SJSA1 (cell line): ENCODE measurements around the gene WDR19. TPM values are rescaled to one million over a fixed set of nuclear protein-coding genes. Genes with fewer than 3 reads are reported as not detected.

Source experiments
- DNase-seq, 2 experiments: peaks; one replicate each; pipeline ENCODE4 v3.0.0-alpha.2; 2015 to 2020; ENCODE audit warnings: low spot score in 2 of 2, low read depth in 1 of 2
- H3K27ac ChIP-seq: fragments of 250-450 bp; sonication (Bioruptor Pico); 2 replicates; pipeline ENCODE4 v1.5.1; 2020; ENCODE audit warnings: mild to moderate bottlenecking, moderate library complexity
- H3K27me3 ChIP-seq: fragments of 250-450 bp; sonication (Bioruptor Pico); replicated peaks from 2 replicates; pipeline ENCODE4 v1.5.1; 2020; ENCODE audit warnings: mild to moderate bottlenecking, moderate library complexity
- H3K36me3 ChIP-seq: fragments of 250-450 bp; sonication (Bioruptor Pico); 2 replicates; pipeline ENCODE4 v1.5.1; 2020; ENCODE audit warnings: mild to moderate bottlenecking
- H3K4me1 ChIP-seq: fragments of 250-450 bp; sonication (Bioruptor Pico); replicated peaks from 2 replicates; pipeline ENCODE4 v1.6.1; 2021; ENCODE audit warnings: mild to moderate bottlenecking
- H3K4me3 ChIP-seq: fragments of 250-450 bp; sonication (Bioruptor Pico); 2 replicates; pipeline ENCODE4 v1.5.1; 2020; ENCODE audit warnings: mild to moderate bottlenecking
- H3K9me3 ChIP-seq: fragments of 250-450 bp; sonication (Bioruptor Pico); replicated peaks from 2 replicates; pipeline ENCODE4 v1.5.1; 2020; ENCODE audit warnings: mild to moderate bottlenecking
- total RNA-seq: library from RNA; depleted of rRNA; stranded (reverse); fragments of >200 nt; shearing (Covaris generic); gene quantifications from 2 replicates; pipeline ENCODE4 v1.2.3, GENCODE V29; 2014

The WDR19 gene
- total RNA-seq, 1 experiment from 2014 or later = 11.1 TPM

- no peak overlapping the region for H3K27ac ChIP-seq
- no peaks in the 10 kb centered on the region for H3K9me3 ChIP-seq
- no peaks in the 10 kb centered on the region for H3K4me1 ChIP-seq
- H3K36me3 ChIP-seq = no peaks in the 10 kb centered on the region
- no peak for DNase-seq
- H3K4me3 ChIP-seq = peak overlapping the region; percentile 7; the same call in 1 of the 2 replicates
- no peaks in the 10 kb centered on the region for H3K27me3 ChIP-seq
Observed at GRCh38 chr4:39181520-39181904, 817 bp upstream of the WDR19 start.

- H3K4me1 ChIP-seq = no peaks in the 10 kb centered on the region
- no peak overlapping the region for H3K27ac ChIP-seq
- H3K36me3 ChIP-seq = no peaks in the 10 kb centered on the region
- H3K27me3 ChIP-seq = no peaks in the 10 kb centered on the region
- no peaks in the 10 kb centered on the region for H3K9me3 ChIP-seq
- no peak for DNase-seq
- H3K4me3 ChIP-seq = no peak overlapping the region
Observed at GRCh38 chr4:39201963-39202362, 19.6 kb downstream of the WDR19 start.

GRCh38 chr4:39204543-39204942 lies 22.2 kb downstream of the WDR19 start:
- no peaks in the 10 kb centered on the region for H3K4me1 ChIP-seq
- H3K27ac ChIP-seq = no peak overlapping the region
- H3K4me3 ChIP-seq = no peak overlapping the region
- H3K9me3 ChIP-seq = no peaks in the 10 kb centered on the region
- no peaks in the 10 kb centered on the region for H3K27me3 ChIP-seq
- no peak for DNase-seq
- no peaks in the 10 kb centered on the region for H3K36me3 ChIP-seq

DNA sequence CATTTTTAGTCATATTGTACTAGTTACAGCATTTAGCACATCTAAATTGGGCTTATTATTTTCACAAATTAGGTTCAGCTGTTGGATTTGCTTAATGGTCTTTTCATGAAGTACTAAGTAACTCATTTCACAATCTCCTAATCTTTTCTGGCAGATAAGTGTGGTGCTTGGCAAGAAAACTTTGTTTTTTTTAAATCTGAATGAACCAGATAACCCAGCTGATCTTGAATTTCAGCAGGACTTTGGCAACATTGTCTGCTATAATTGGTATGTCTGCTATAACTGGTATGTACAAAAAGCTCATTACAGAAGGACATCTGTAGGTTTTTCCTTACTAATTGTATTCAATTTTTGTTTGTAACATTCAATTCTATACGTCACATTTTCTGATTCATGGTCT lies 22.7 kb downstream of the WDR19 start:
- no peak overlapping the region for H3K27ac ChIP-seq
- no peak overlapping the region for H3K4me3 ChIP-seq
- no peaks in the 10 kb centered on the region for H3K36me3 ChIP-seq
- no peaks in the 10 kb centered on the region for H3K4me1 ChIP-seq
- H3K27me3 ChIP-seq = no peaks in the 10 kb centered on the region
- no peaks in the 10 kb centered on the region for H3K9me3 ChIP-seq
- DNase-seq = no peak

GRCh38 chr4:39205476-39205875 lies 23.1 kb downstream of the WDR19 start:
- H3K4me3 ChIP-seq = no peak overlapping the region
- no peaks in the 10 kb centered on the region for H3K27me3 ChIP-seq
- no peaks in the 10 kb centered on the region for H3K9me3 ChIP-seq
- H3K27ac ChIP-seq = no peak overlapping the region
- no peak for DNase-seq
- H3K4me1 ChIP-seq = no peaks in the 10 kb centered on the region
- H3K36me3 ChIP-seq = no peaks in the 10 kb centered on the region

DNA sequence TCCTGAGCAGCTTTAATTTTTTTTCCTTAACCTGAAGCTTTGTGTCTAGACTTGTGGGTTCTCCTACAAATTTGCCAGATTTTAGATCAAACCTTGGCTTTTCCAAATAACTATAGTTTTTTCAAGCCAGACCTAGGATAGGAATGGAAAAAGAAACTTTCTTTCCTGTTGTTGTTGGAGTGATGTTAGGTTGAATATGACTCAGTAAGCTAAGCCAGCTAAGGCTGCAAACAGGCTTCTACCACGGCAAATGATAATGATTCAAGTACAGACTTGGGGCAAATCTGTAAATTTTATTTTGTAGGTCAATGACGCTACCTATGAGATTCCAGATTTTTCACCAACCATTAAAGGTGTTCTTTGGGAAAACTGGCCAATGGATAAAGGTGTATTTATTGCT lies 45.6 kb downstream of the WDR19 start:
- H3K4me1 ChIP-seq = no peaks in the 10 kb centered on the region
- no peaks in the 10 kb centered on the region for H3K36me3 ChIP-seq
- no peak overlapping the region for H3K27ac ChIP-seq
- H3K27me3 ChIP-seq = no peaks in the 10 kb centered on the region
- no peak for DNase-seq
- no peaks in the 10 kb centered on the region for H3K9me3 ChIP-seq
- no peak overlapping the region for H3K4me3 ChIP-seq

- no peak overlapping the region for H3K4me3 ChIP-seq
- no peaks in the 10 kb centered on the region for H3K4me1 ChIP-seq
- no peaks in the 10 kb centered on the region for H3K9me3 ChIP-seq
- no peaks in the 10 kb centered on the region for H3K36me3 ChIP-seq
- DNase-seq = no peak
- no peaks in the 10 kb centered on the region for H3K27me3 ChIP-seq
- H3K27ac ChIP-seq = no peak overlapping the region
Observed at GRCh38 chr4:39228377-39228776, 46.0 kb downstream of the WDR19 start.

DNA sequence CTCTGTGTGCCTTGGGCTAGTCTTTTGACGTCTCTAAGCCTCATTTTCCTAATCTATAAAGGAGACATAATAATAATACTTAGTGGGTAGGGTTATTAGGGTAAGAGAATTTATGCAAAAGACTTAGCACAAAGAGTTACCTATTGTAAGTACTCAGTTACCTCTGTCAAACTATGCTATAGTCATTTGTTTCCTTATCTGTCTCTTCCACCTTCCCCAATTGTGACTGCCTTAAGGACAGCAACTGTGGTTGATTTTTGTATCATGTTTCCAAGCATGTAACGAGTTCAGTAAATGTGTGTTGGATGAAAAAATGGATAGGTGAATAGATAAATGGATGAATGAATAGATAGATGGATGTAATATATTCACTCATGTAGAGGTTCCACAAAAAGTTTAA lies 48.1 kb downstream of the WDR19 start:
- Histone ChIP-seq H3K4me1 (no peaks in the 10 kb centered on the region), H3K27ac (no peak overlapping the region), H3K27me3 (no peaks in the 10 kb centered on the region), H3K4me3 (no peak overlapping the region), H3K9me3 (no peaks in the 10 kb centered on the region), H3K36me3 (no peaks in the 10 kb centered on the region)
- DNase-seq = no peak

- no peak for DNase-seq
- H3K27me3 ChIP-seq = no peaks in the 10 kb centered on the region
- H3K4me1 ChIP-seq = no peaks in the 10 kb centered on the region
- H3K36me3 ChIP-seq = no peaks in the 10 kb centered on the region
- no peak overlapping the region for H3K27ac ChIP-seq
- no peaks in the 10 kb centered on the region for H3K9me3 ChIP-seq
- no peak overlapping the region for H3K4me3 ChIP-seq
Observed at GRCh38 chr4:39231660-39232059, 49.3 kb downstream of the WDR19 start.

- Histone ChIP-seq H3K27me3 (no peaks in the 10 kb centered on the region), H3K9me3 (no peaks in the 10 kb centered on the region), H3K4me1 (no peaks in the 10 kb centered on the region), H3K27ac (no peak overlapping the region), H3K36me3 (no peaks in the 10 kb centered on the region), H3K4me3 (no peak overlapping the region)
- no peak for DNase-seq
Observed at GRCh38 chr4:39232100-39232499, 49.8 kb downstream of the WDR19 start.

GRCh38 chr4:39233114-39233513 lies 50.8 kb downstream of the WDR19 start:
- no peaks in the 10 kb centered on the region for H3K27me3 ChIP-seq
- H3K4me1 ChIP-seq = no peaks in the 10 kb centered on the region
- H3K27ac ChIP-seq = no peak overlapping the region
- DNase-seq = no peak
- no peak overlapping the region for H3K4me3 ChIP-seq
- H3K36me3 ChIP-seq = no peaks in the 10 kb centered on the region
- H3K9me3 ChIP-seq = no peaks in the 10 kb centered on the region

- no peak overlapping the region for H3K4me3 ChIP-seq
- H3K4me1 ChIP-seq = no peaks in the 10 kb centered on the region
- DNase-seq = no peak
- no peaks in the 10 kb centered on the region for H3K36me3 ChIP-seq
- H3K9me3 ChIP-seq = no peaks in the 10 kb centered on the region
- no peaks in the 10 kb centered on the region for H3K27me3 ChIP-seq
- H3K27ac ChIP-seq = no peak overlapping the region
Observed at GRCh38 chr4:39233783-39234182, 51.5 kb downstream of the WDR19 start.

DNA sequence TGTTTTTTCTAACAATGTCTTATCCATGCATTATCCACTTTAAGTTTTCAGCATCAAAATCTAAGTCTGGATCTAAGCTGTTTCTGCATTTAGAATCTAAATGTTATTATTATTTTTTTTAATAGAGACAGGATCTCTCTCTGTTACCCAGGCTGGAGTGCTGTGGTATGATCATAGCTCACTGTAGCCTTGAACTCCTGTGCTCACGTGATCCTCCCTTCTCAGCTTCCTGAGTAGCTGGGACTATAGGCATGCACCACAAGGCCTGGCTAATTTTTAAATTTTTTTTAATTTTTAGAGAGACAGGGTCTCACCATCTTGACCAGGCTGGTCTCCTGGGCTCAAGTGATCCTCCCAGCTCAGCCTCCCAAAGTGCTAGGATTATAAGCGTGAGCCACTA lies 52.7 kb downstream of the WDR19 start:
- Histone ChIP-seq H3K4me3 (no peak overlapping the region), H3K27me3 (no peaks in the 10 kb centered on the region), H3K4me1 (no peaks in the 10 kb centered on the region), H3K9me3 (no peaks in the 10 kb centered on the region), H3K36me3 (no peaks in the 10 kb centered on the region), H3K27ac (no peak overlapping the region)
- no peak for DNase-seq

GRCh38 chr4:39235696-39236095 lies 53.4 kb downstream of the WDR19 start:
- no peak overlapping the region for H3K4me3 ChIP-seq
- DNase-seq = no peak
- no peak overlapping the region for H3K27ac ChIP-seq
- no peaks in the 10 kb centered on the region for H3K36me3 ChIP-seq
- H3K27me3 ChIP-seq = no peaks in the 10 kb centered on the region
- H3K4me1 ChIP-seq = no peaks in the 10 kb centered on the region
- H3K9me3 ChIP-seq = no peaks in the 10 kb centered on the region

DNA sequence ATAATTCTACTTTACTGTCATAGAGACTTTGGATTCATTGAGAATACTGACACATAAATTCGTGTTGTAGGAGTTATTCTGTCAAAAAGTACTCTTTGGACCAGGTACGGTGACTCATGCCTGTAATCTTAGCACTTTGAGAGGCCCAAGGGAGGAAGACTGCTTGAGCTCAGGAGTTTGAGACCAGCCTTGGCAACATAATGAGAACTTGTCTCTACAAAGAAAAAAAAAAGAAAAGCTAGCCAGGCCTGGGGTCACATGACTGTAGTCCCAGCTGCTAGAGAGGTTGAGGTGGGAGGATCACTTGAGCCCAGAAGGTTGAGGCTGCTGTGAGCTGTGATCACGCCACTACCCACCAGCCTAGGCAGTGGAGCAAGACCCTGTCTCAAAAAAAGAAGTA lies 54.9 kb downstream of the WDR19 start:
- Histone ChIP-seq H3K9me3 (no peaks in the 10 kb centered on the region), H3K4me1 (no peaks in the 10 kb centered on the region), H3K27me3 (no peaks in the 10 kb centered on the region), H3K27ac (no peak overlapping the region), H3K36me3 (no peaks in the 10 kb centered on the region), H3K4me3 (no peak overlapping the region)
- no peak for DNase-seq
